Tibial nerve (tissue), 4 donors: ENCODE results near the gene EPRS1. TPM values are rescaled to one million over a fixed set of nuclear protein-coding genes. Genes with fewer than 3 reads are reported as not detected.

ENCODE experiments used
- DNase-seq, 2 donors: peaks; one replicate each; pipeline ENCODE4 v3.0.0-alpha.2; 2019; ENCODE audit warnings: low spot score in 2 of 2
- H3K27ac ChIP-seq, 4 donors: fragments of 200-600 bp; sonication (generic) in 3 of 4; one replicate each; pipeline ENCODE4 v1.5.1; 2017 to 2019; ENCODE audit warnings: mild to moderate bottlenecking in 1 of 4
- H3K27me3 ChIP-seq, 2 donors: fragments of 200-600 bp; sonication (generic) in 1 of 2; one replicate each; pipeline versions ENCODE4 v1.5.1 to v1.6.0; 2017 to 2019
- H3K36me3 ChIP-seq, 3 donors: fragments of 200-600 bp; sonication (generic); one replicate each; pipeline ENCODE4 v1.5.1; 2018 to 2019
- H3K4me1 ChIP-seq, 4 donors: fragments of 200-600 bp; sonication (generic) in 3 of 4; one replicate each; pipeline ENCODE4 v1.5.1; 2017 to 2019
- H3K4me3 ChIP-seq, 4 donors: fragments of 200-600 bp; sonication (generic) in 3 of 4; one replicate each; pipeline ENCODE4 v1.5.1; 2017 to 2019; ENCODE audit warnings: mild to moderate bottlenecking in 1 of 4, moderate library complexity in 1 of 4
- H3K9me3 ChIP-seq, 4 donors: fragments of 200-600 bp; sonication (generic) in 3 of 4; one replicate each; pipeline ENCODE4 v1.5.1; 2017 to 2019
- EP300 ChIP-seq, 2 donors: sonication (generic); formaldehyde crosslinking; IDR thresholded peaks; one replicate each; pipeline ENCODE4 v1.6.1; 2017; ENCODE audit warnings: antibody characterized with exemption in 2 of 2, mild to moderate bottlenecking in 1 of 2
- POLR2A ChIP-seq, 2 donors: fragments of 450-650 bp; IDR thresholded peaks; one replicate each; pipeline ENCODE4 v1.6.1; 2017; ENCODE audit warnings: antibody characterized with exemption in 2 of 2, mild to moderate bottlenecking in 2 of 2, moderate library complexity in 2 of 2
- WGBS, 2 donors: methylation state at CpG; one replicate each; pipeline ENCODE4 v1.1.5; 2018; 5-methylcytosine and 5-hydroxymethylcytosine counted together
- total RNA-seq, 4 donors: library from RNA; depleted of rRNA; stranded (reverse); fragments of >200 nt; gene quantifications; one replicate each; pipeline ENCODE4 v1.1.0, GENCODE V29; 2016
- TF ChIP-seq, protein P1 (sequence below), 5 experiments: fragments of 200-600 bp in 3 of 5; fragments of 450-650 bp in 2 of 5; sonication (generic) in 3 of 5; IDR thresholded peaks; one replicate each; pipeline ENCODE4 v1.5.1; 2016 to 2019; ENCODE audit warnings: antibody characterized with exemption in 5 of 5, mild to moderate bottlenecking in 3 of 5, moderate library complexity in 2 of 5

The EPRS1 gene
- total RNA-seq, 4 donors from 2014 or later, result 38.1 to 53.8 (median 43.4) TPM

DNA sequence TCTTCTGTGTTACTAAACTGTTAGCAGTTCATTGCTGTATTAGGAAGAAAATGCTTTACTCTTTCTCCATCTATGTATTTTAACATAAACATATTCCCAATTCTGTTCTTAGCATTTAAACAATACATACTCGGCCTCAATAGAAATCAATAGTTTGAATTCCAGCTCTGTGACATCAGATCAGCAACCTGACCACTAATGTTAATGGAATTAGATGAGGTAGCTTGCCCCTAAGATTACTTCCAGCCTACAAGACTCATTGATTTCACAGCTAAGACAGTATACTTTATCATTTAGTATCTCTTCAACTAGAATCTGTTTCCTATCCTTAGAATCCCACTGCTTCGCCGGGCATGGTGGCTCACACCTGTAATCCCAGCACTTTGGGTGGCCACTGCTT, 38.9 kb downstream of the EPRS1 start:
- no peak for DNase-seq
- 84 to 92% methylated on average over 3 of the region's 3 CpGs for WGBS, 2 donors
- TF ChIP-seq EP300 (IDR thresholded peaks at IDR 0.05) (no peak), POLR2A (IDR thresholded peaks at IDR 0.05) (no peak)
- TF ChIP-seq, protein P1, sequence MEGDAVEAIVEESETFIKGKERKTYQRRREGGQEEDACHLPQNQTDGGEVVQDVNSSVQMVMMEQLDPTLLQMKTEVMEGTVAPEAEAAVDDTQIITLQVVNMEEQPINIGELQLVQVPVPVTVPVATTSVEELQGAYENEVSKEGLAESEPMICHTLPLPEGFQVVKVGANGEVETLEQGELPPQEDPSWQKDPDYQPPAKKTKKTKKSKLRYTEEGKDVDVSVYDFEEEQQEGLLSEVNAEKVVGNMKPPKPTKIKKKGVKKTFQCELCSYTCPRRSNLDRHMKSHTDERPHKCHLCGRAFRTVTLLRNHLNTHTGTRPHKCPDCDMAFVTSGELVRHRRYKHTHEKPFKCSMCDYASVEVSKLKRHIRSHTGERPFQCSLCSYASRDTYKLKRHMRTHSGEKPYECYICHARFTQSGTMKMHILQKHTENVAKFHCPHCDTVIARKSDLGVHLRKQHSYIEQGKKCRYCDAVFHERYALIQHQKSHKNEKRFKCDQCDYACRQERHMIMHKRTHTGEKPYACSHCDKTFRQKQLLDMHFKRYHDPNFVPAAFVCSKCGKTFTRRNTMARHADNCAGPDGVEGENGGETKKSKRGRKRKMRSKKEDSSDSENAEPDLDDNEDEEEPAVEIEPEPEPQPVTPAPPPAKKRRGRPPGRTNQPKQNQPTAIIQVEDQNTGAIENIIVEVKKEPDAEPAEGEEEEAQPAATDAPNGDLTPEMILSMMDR (IDR thresholded peaks at IDR 0.05), result no peak
- Histone ChIP-seq H3K9me3 (no peaks in the 10 kb centered on the region), H3K4me1 (peaks cover 0 to 5% (median 0%) of the 10 kb centered on the region in 4 donors), H3K36me3 (peaks cover 5 to 78% (median 32%) of the 10 kb centered on the region in 3 donors), H3K27ac (no peak overlapping the region), H3K27me3 (no peaks in the 10 kb centered on the region), H3K4me3 (no peak overlapping the region)

DNA sequence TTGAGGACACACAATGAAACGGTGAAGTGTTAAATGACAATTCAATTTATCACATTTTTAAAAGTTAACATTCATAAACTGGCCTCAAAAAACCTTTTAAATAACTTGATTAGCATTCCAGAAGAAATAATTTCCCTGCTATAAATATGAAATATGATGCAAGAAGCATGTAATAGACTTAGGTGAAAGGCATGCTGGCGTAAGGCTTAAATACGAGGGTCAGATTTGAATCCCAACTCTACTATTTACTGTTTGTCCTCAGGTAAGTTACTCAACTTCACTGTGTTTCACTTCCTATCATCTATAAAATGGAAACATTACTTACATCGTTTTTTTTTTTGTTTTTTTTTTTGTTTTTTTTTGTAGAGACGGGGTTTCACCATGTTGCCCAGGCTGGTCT, 40.8 kb downstream of the EPRS1 start:
- peaks cover 5 to 88% (median 32%) of the 10 kb centered on the region in 3 donors for H3K36me3 ChIP-seq

DNA sequence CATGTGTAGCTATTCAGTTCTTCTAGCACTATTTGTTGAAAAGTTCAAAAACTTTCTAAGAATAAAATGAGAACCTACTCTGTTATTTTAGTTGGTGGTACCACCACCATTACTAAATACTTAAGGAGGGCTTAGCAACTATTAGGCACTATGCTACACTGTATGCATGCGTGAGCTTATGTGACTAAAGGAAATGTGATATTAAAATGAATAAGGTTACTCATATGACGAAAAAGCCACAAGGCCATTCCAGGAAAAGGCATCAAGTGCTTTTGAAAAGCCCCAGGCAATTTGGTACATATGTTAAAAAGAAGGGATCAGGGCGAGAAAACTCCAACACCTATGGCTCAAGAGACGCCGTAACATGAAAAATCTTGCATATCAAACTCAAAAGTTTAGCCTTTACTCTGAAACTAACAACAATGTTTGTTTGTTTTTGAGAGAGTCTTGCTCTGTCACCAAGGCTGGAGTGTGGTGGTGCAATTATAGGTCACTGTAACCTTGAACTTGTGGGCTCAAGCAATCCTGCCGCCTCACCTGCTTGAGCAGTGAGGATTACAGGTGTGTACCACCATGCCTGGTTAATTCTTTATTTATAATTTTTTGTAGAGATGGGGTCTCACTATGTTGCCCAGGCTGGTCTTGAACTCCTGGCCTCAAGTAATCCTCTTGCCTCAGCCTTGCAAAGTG, 42.5 kb downstream of the EPRS1 start:
- DNase-seq, result no peak
- Histone ChIP-seq H3K27me3 (no peaks in the 10 kb centered on the region), H3K4me3 (no peak overlapping the region), H3K36me3 (peaks cover 5 to 89% (median 28%) of the 10 kb centered on the region in 3 donors), H3K27ac (no peak overlapping the region), H3K4me1 (no peaks in the 10 kb centered on the region), H3K9me3 (no peaks in the 10 kb centered on the region)
- TF ChIP-seq, protein P1 (IDR thresholded peaks at IDR 0.05), result no peak
- TF ChIP-seq EP300 (IDR thresholded peaks at IDR 0.05), result no peak
- no peak for TF ChIP-seq POLR2A (IDR thresholded peaks at IDR 0.05)
- 94% methylated on average over 6 of the region's 6 CpGs for WGBS, 2 donors

More for the DNA sequence above, 40.8 kb downstream of the EPRS1 start:
- H3K27me3 ChIP-seq, result no peaks in the 10 kb centered on the region
- H3K4me3 ChIP-seq, result no peak overlapping the region
- 89 to 98% methylated on average over 5 of the region's 5 CpGs for WGBS, 2 donors
- TF ChIP-seq EP300 (IDR thresholded peaks at IDR 0.05), result no peak
- TF ChIP-seq, protein P1 (IDR thresholded peaks at IDR 0.05), result no peak
- TF ChIP-seq POLR2A (IDR thresholded peaks at IDR 0.05), result no peak
- H3K9me3 ChIP-seq, result no peaks in the 10 kb centered on the region
- H3K4me1 ChIP-seq, result no peaks in the 10 kb centered on the region
- H3K27ac ChIP-seq, result no peak overlapping the region
- no peak for DNase-seq

DNA sequence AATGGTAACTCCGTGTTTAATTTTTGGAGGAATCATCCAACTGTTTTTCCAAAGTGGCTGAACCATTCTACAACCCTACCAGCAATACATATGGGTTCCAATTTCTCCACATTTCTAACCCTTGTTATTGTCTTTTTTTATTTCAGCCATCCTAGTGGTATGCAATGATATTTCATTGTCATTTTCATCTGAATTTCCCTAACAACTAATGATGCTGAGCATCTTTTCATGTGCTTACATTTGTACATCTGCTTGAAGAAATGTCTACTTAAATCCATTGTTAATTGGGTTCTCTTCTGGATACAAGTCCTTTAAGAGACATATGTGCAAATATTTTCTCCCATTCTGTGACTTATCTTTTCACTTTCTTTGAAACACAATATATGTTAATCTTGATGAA, 43.3 kb downstream of the EPRS1 start:
- H3K4me1 ChIP-seq, result no peaks in the 10 kb centered on the region
- no peaks in the 10 kb centered on the region for H3K9me3 ChIP-seq
- 79 to 97% methylated on average over 1 of the region's 1 CpG for whole genome bisulfite sequencing, 2 donors
- no peak overlapping the region for H3K4me3 ChIP-seq
- no peak for DNase-seq
- peaks cover 5 to 91% (median 28%) of the 10 kb centered on the region in 3 donors for H3K36me3 ChIP-seq
- TF ChIP-seq POLR2A (IDR thresholded peaks at IDR 0.05) (no peak), EP300 (IDR thresholded peaks at IDR 0.05) (no peak)
- TF ChIP-seq, protein P1 (IDR thresholded peaks at IDR 0.05), result no peak
- H3K27ac ChIP-seq, result no peak overlapping the region
- H3K27me3 ChIP-seq, result no peaks in the 10 kb centered on the region

DNA sequence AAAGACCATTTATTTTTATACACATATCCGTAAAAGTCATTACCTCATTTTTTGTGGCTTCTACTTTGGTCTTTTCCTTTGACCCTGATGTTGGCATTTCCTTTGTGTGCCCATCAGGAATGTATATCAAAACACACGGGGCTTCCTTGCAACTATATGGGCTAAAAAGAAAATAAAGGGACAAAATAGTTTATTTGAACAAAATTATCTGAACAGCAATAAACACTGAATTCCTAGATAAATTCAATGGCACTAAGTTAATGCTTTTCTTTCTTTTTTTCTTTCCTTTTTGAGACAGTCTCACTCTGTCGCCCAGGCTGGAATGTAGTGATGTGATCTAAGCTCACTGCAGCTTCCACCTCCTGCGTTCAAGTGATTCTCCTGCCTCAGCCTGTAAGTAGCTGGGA, 45.2 kb downstream of the EPRS1 start:
- no peak overlapping the region for H3K4me3 ChIP-seq
- no peak for DNase-seq
- 81 to 85% methylated on average over 4 of the region's 4 CpGs for WGBS, 2 donors
- no peak overlapping the region for H3K27ac ChIP-seq
- peaks cover 8 to 95% (median 24%) of the 10 kb centered on the region in 3 donors for H3K36me3 ChIP-seq
- TF ChIP-seq POLR2A (IDR thresholded peaks at IDR 0.05) (no peak), EP300 (IDR thresholded peaks at IDR 0.05) (no peak)
- TF ChIP-seq, protein P1 (IDR thresholded peaks at IDR 0.05), result no peak
- H3K4me1 ChIP-seq, result no peaks in the 10 kb centered on the region
- no peaks in the 10 kb centered on the region for H3K9me3 ChIP-seq
- H3K27me3 ChIP-seq, result no peaks in the 10 kb centered on the region
